H9 (cell line): ENCODE results near the gene AGPAT2. TPM values are rescaled to one million over a fixed set of nuclear protein-coding genes. Genes with fewer than 3 reads are reported as not detected.

Experiments used
- DNase-seq: peaks from one replicate; pipeline ENCODE4 v3.0.0-alpha.2; 2017
- H2AFZ ChIP-seq: one replicate; pipeline ENCODE4 v1.6.1; 2013; ENCODE audit warnings: mild to moderate bottlenecking, low read length, control low read depth, moderate library complexity
- H2AK5ac ChIP-seq: 2 replicates; pipeline ENCODE4 v1.6.1; 2013; ENCODE audit warnings: low read length, control low read depth, mixed read lengths; ENCODE audit not compliant: insufficient read length
- H2BK120ac ChIP-seq: one replicate; pipeline ENCODE4 v1.6.1; 2013; ENCODE audit warnings: low read depth, mild to moderate bottlenecking, low read length, control low read depth, inconsistent platforms; ENCODE audit not compliant: poor library complexity, severe bottlenecking
- H2BK12ac ChIP-seq: 2 replicates; pipeline ENCODE4 v1.6.1; 2013; ENCODE audit warnings: low read length, control low read depth, mixed read lengths, low read depth; ENCODE audit not compliant: insufficient read length
- H2BK15ac ChIP-seq: 2 replicates; pipeline ENCODE4 v1.6.1; 2013; ENCODE audit warnings: low read depth, low read length, control low read depth
- H2BK20ac ChIP-seq: one replicate; pipeline ENCODE4 v1.6.1; 2013; ENCODE audit warnings: low read depth, mild to moderate bottlenecking, low read length, control low read depth, inconsistent platforms; ENCODE audit not compliant: poor library complexity, severe bottlenecking
- H2BK5ac ChIP-seq: 2 replicates; pipeline ENCODE4 v1.6.1; 2013; ENCODE audit warnings: low read length, control low read depth, mixed read lengths; ENCODE audit not compliant: insufficient read length
- H3K14ac ChIP-seq: 2 replicates; pipeline ENCODE4 v1.6.1; 2013; ENCODE audit warnings: low read length, control low read depth; ENCODE audit not compliant: insufficient read depth
- H3K18ac ChIP-seq: 2 replicates; pipeline ENCODE4 v1.6.1; 2013; ENCODE audit warnings: low read depth, mild to moderate bottlenecking, mixed read lengths, low read length, control low read depth; ENCODE audit not compliant: insufficient read length
- H3K23ac ChIP-seq: 2 replicates; pipeline ENCODE4 v1.6.1; 2013; ENCODE audit warnings: low read length, control low read depth, mixed read lengths, low read depth; ENCODE audit not compliant: insufficient read length
- H3K23me2 ChIP-seq: 2 replicates; pipeline ENCODE4 v1.6.1; 2013; ENCODE audit warnings: low read depth, mild to moderate bottlenecking, mixed read lengths, low read length, control low read depth; ENCODE audit not compliant: insufficient read length, poor library complexity, severe bottlenecking
- H3K27ac ChIP-seq: 2 replicates; pipeline ENCODE4 v1.5.1; 2013; ENCODE audit warnings: low read length, control low read depth, mixed read lengths, low read depth; ENCODE audit not compliant: insufficient read length
- H3K27me3 ChIP-seq: 2 replicates; pipeline ENCODE4 v1.6.1; 2013; ENCODE audit warnings: low read length, control low read depth, inconsistent platforms; ENCODE audit not compliant: insufficient read depth
- H3K4ac ChIP-seq: 2 replicates; pipeline ENCODE4 v1.6.1; 2013; ENCODE audit warnings: low read depth, mild to moderate bottlenecking, control low read depth, inconsistent platforms, low read length, moderate library complexity
- H3K4me1 ChIP-seq: 2 replicates; pipeline ENCODE4 v1.6.1; 2013; ENCODE audit warnings: low read length, control low read depth, inconsistent platforms; ENCODE audit not compliant: insufficient read depth
- H3K4me2 ChIP-seq: 2 replicates; pipeline ENCODE4 v1.6.1; 2013; ENCODE audit warnings: low read length, control low read depth, mixed read lengths; ENCODE audit not compliant: insufficient read length, insufficient read depth
- H3K56ac ChIP-seq: 2 replicates; pipeline ENCODE4 v1.6.1; 2013; ENCODE audit warnings: low read depth, mild to moderate bottlenecking, mixed read lengths, low read length, control low read depth; ENCODE audit not compliant: insufficient read length
- H3K79me1 ChIP-seq: 2 replicates; pipeline ENCODE4 v1.6.1; 2013; ENCODE audit warnings: low read depth, mild to moderate bottlenecking, moderate library complexity, low read length, control low read depth, inconsistent platforms; ENCODE audit not compliant: insufficient read depth, poor library complexity, severe bottlenecking
- H3K79me2 ChIP-seq: 2 replicates; pipeline ENCODE4 v1.6.1; 2013; ENCODE audit warnings: low read length, control low read depth, inconsistent platforms; ENCODE audit not compliant: insufficient read depth
- H3K9ac ChIP-seq: 2 replicates; pipeline ENCODE4 v1.6.1; 2013; ENCODE audit warnings: low read length, control low read depth, mixed read lengths; ENCODE audit not compliant: insufficient read length; ENCODE audit errors: extremely low read depth
- H3K9me3 ChIP-seq: one replicate; pipeline ENCODE4 v1.6.1; 2013; ENCODE audit warnings: low read depth, low read length, inconsistent platforms; ENCODE audit not compliant: control insufficient read depth
- H3T11ph ChIP-seq: one replicate; pipeline ENCODE4 v1.6.1; 2013; ENCODE audit warnings: mild to moderate bottlenecking, low read length, control low read depth, inconsistent platforms
- H4K20me1 ChIP-seq: one replicate; pipeline ENCODE4 v1.6.1; 2013; ENCODE audit not compliant: control insufficient read depth, insufficient read length, insufficient read depth
- H4K5ac ChIP-seq: 2 replicates; pipeline ENCODE4 v1.6.1; 2013; ENCODE audit warnings: low read depth, mild to moderate bottlenecking, mixed read lengths, low read length, control low read depth; ENCODE audit not compliant: insufficient read length
- H4K8ac ChIP-seq: replicated peaks from 2 replicates; pipeline ENCODE4 v1.6.1; 2013; ENCODE audit warnings: low read length, control low read depth, mixed read lengths, low read depth; ENCODE audit not compliant: insufficient read length
- H4K91ac ChIP-seq: 2 replicates; pipeline ENCODE4 v1.6.1; 2013; ENCODE audit warnings: low read depth, mild to moderate bottlenecking, moderate library complexity, mixed read lengths, low read length, control low read depth; ENCODE audit not compliant: insufficient read length
- H3K27ac Mint-ChIP-seq, 3 experiments: 2 replicates in 2 of 3; 3 replicates in 1 of 3; pipeline ENCODE4 v1.8.0; 2020 to 2021; ENCODE audit warnings: mixed read lengths in 3 of 3, mild to moderate bottlenecking in 1 of 3, moderate library complexity in 1 of 3
- H3K27me3 Mint-ChIP-seq: 2 replicates; pipeline ENCODE4 v1.8.0; 2021; ENCODE audit warnings: low read depth, mild to moderate bottlenecking, moderate library complexity, mixed read lengths
- H3K36me3 Mint-ChIP-seq, 3 experiments: 2 replicates in 2 of 3; 3 replicates in 1 of 3; pipeline ENCODE4 v1.8.0; 2020 to 2021; ENCODE audit warnings: low read depth in 3 of 3, mixed read lengths in 3 of 3; ENCODE audit not compliant: insufficient read depth in 1 of 3
- H3K4me1 Mint-ChIP-seq, 2 experiments: 2 replicates each; pipeline ENCODE4 v1.8.0; 2020; ENCODE audit warnings: mixed read lengths in 2 of 2
- H3K4me3 Mint-ChIP-seq, 2 experiments: 2 replicates in 1 of 2; 3 replicates in 1 of 2; pipeline ENCODE4 v1.8.0; 2020 to 2021; ENCODE audit warnings: mild to moderate bottlenecking in 2 of 2, mixed read lengths in 2 of 2, moderate library complexity in 1 of 2
- H3K9me3 Mint-ChIP-seq, 2 experiments: 2 replicates in 1 of 2; 3 replicates in 1 of 2; pipeline ENCODE4 v1.8.0; 2020; ENCODE audit warnings: mild to moderate bottlenecking in 2 of 2, mixed read lengths in 2 of 2, moderate library complexity in 1 of 2
- CTCF ChIP-seq: fragments of 200-600 bp; sonication (generic); conservative IDR thresholded peaks from 3 replicates; pipeline ENCODE4 v1.8.0; 2021; ENCODE audit warnings: antibody characterized with exemption, mild to moderate bottlenecking
- WGBS: extraction: QIAGEN DNeasy Blood & Tissue Kit; methylation state at CpG from one replicate; pipeline ENCODE4 v1.1.7; 2013; ENCODE audit warnings: missing lambda C conversion rate, low lambda C conversion rate, mixed read lengths; ENCODE audit not compliant: insufficient read length; ENCODE audit errors: extremely low coverage; 5-methylcytosine and 5-hydroxymethylcytosine counted together
- total RNA-seq: library from RNA; stranded (reverse); gene quantifications from 2 replicates; pipeline ENCODE4 v1.2.1, GENCODE V29; 2021

AGPAT2 gene
- total RNA-seq, 1 experiment from 2014 or later, result 29.7 TPM

GRCh38 chr9:136630662-136630992 lies 56.6 kb downstream of the AGPAT2 start:
- Histone ChIP-seq H3K23me2 (no peaks in the 10 kb centered on the region), H2BK120ac (no peak overlapping the region), H3K27ac (no peak overlapping the region), H3K9me3 (no peaks in the 10 kb centered on the region), H4K8ac (peak overlapping the region; percentile 3), H2AFZ (no peak overlapping the region), H3K14ac (no peak overlapping the region), H2BK12ac (no peak overlapping the region), H2AK5ac (no peak overlapping the region), H3K79me1 (no peaks in the 10 kb centered on the region), H3K23ac (no peak overlapping the region), H4K91ac (no peak overlapping the region), H3K4ac (no peak overlapping the region), H2BK15ac (no peak overlapping the region), H3K56ac (no peak overlapping the region), H4K20me1 (peaks cover 7% of the 10 kb centered on the region), H3K4me1 (no peaks in the 10 kb centered on the region), H2BK5ac (no peak overlapping the region), H3K9ac (no peak overlapping the region), H3T11ph (no peak overlapping the region), H4K5ac (no peak overlapping the region), H3K18ac (no peak overlapping the region), H3K79me2 (no peaks in the 10 kb centered on the region), H3K4me2 (no peak overlapping the region), H2BK20ac (no peak overlapping the region), H3K27me3 (no peaks in the 10 kb centered on the region)
- DNase-seq, result no peak
- H3K4me1 Mint-ChIP-seq, result 0 out of 4 replicates have a peak, but pooled peaks cover 0 to 2% of the 10 kb centered on the region in 2 experiments
- no peaks in the 10 kb centered on the region for H3K36me3 Mint-ChIP-seq
- no peak overlapping the region for H3K4me3 Mint-ChIP-seq
- no CpG with 5 or more reads among the region's 12 CpGs for WGBS
- no peaks in the 10 kb centered on the region for H3K9me3 Mint-ChIP-seq
- H3K27me3 Mint-ChIP-seq, result peaks cover 8% of the 10 kb centered on the region
- H3K27ac Mint-ChIP-seq, result no peak overlapping the region; a peak in 1 of 7 replicates
- TF ChIP-seq CTCF, result no peak
